Esophagus (tissue), 2 donors: ENCODE results near the gene PNRC2. TPM values are rescaled to one million over a fixed set of nuclear protein-coding genes. Genes with fewer than 3 reads are reported as not detected.

Experiments
- H3K27ac ChIP-seq, 2 donors: one replicate each; pipeline ENCODE4 v1.5.1; 2013; ENCODE audit warnings: low read depth in 2 of 2, mild to moderate bottlenecking in 2 of 2, inconsistent platforms in 1 of 2, low read length in 1 of 2, moderate library complexity in 1 of 2
- H3K27me3 ChIP-seq, 2 donors: one replicate each; pipeline ENCODE4 v1.6.1; 2013; ENCODE audit warnings: low read length in 2 of 2, control low read depth in 1 of 2, mild to moderate bottlenecking in 1 of 2; ENCODE audit not compliant: insufficient read depth in 2 of 2, control insufficient read depth in 1 of 2
- H3K36me3 ChIP-seq, 2 donors: one replicate each; pipeline ENCODE4 v1.6.1; 2013; ENCODE audit warnings: low read length in 1 of 2; ENCODE audit not compliant: control insufficient read depth in 2 of 2, insufficient read depth in 2 of 2
- H3K4me1 ChIP-seq, 2 donors: one replicate each; pipeline ENCODE4 v1.6.1; 2013; ENCODE audit warnings: low read length in 1 of 2; ENCODE audit not compliant: control insufficient read depth in 2 of 2, insufficient read depth in 2 of 2
- H3K4me3 ChIP-seq, 2 donors: one replicate each; pipeline ENCODE4 v1.5.1; 2013; ENCODE audit warnings: low read length in 2 of 2, mild to moderate bottlenecking in 2 of 2, low read depth in 1 of 2, moderate library complexity in 1 of 2
- H3K9me3 ChIP-seq, 2 donors: one replicate each; pipeline ENCODE4 v1.6.1; 2013; ENCODE audit warnings: mild to moderate bottlenecking in 2 of 2, low read depth in 1 of 2, low read length in 1 of 2, moderate library complexity in 1 of 2; ENCODE audit not compliant: control insufficient read depth in 2 of 2, insufficient read depth in 1 of 2
- WGBS, 2 donors: extraction: QIAGEN DNeasy Blood & Tissue Kit; methylation state at CpG; one replicate each; pipeline ENCODE4 v1.1.7; 2013; 5-methylcytosine and 5-hydroxymethylcytosine counted together
- polyA plus RNA-seq, 2 donors: library from polyadenylated mRNA; stranded (reverse); fragments of 200-250 nt; gene quantifications; one replicate each; pipeline ENCODE4 v1.2.3, GENCODE V29; 2013
- donor health status: healthy with polysubstance abuse.
- donor health status: Bipolar disorder and iron deficiency.

Gene PNRC2
- polyA plus RNA-seq, 2 donors: 54.2 to 69.1 TPM

GRCh38 chr1:23964790-23965740 is 5.4 kb downstream of the PNRC2 start:
- Histone ChIP-seq H3K36me3 (no peaks in the 10 kb centered on the region), H3K4me1 (no peaks in the 10 kb centered on the region), H3K27me3 (no peaks in the 10 kb centered on the region), H3K4me3 (no peak overlapping the region), H3K9me3 (no peaks in the 10 kb centered on the region), H3K27ac (no peak overlapping the region)
- 62 to 68% methylated on average over 5 of the region's 5 CpGs for WGBS, 2 donors

DNA sequence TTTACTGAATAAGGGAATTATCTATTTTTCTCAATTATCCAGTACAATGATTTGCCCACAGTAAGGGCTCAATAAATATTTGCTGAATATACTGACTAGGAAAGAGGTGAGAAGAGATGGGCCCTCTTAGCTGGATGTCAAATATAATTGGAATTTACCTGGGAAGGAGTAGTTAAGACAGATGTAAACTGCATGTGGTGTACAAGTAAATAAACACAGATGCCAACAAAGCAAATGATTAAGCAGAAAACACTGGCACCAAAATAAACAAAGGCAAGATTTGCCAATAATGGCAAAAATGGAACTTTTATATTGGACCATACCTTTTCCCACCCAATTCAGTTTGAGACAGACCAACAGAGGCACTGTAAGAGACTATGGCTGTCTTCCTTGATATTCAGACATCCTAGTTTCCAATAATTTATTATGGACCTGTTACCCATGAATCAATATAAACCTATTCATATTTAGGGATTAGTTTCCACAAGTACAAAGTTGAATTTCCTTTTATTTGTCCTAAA is 7.4 kb downstream of the PNRC2 start:
- Histone ChIP-seq H3K27me3 (no peaks in the 10 kb centered on the region), H3K36me3 (no peaks in the 10 kb centered on the region), H3K4me1 (no peaks in the 10 kb centered on the region), H3K4me3 (no peak overlapping the region), H3K9me3 (no peaks in the 10 kb centered on the region), H3K27ac (no peak overlapping the region)

DNA sequence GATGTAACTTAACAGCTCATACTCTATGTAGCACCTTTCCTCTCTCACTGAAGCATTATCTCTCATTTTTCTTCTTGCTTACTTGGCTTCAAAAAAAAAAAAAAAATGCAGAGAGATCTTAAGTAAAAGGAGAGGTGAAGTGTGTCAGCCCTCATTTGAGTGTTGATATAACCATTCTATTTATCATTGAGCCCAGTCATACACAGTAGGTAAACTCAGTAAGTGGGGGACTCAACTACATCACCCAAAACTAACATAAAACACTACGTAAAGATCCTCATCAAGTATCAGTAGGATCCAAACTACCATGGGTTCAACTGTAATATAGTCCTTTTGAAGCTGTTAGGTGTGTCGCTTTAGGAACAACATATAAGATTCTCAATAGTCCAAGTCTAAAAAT is 8.2 kb downstream of the PNRC2 start:
- Histone ChIP-seq H3K27me3 (no peaks in the 10 kb centered on the region), H3K9me3 (no peaks in the 10 kb centered on the region), H3K27ac (no peak overlapping the region), H3K4me1 (no peaks in the 10 kb centered on the region), H3K36me3 (no peaks in the 10 kb centered on the region), H3K4me3 (no peak overlapping the region)
- WGBS, 2 donors: 50 to 68% methylated on average over 2 of the region's 2 CpGs

- no peak overlapping the region for H3K4me3 ChIP-seq
- 49 to 50% methylated on average over 4 of the region's 4 CpGs for WGBS, 2 donors
These were observed 17.7 kb downstream of the PNRC2 start for GRCh38 chr1:23977187-23977853.

DNA sequence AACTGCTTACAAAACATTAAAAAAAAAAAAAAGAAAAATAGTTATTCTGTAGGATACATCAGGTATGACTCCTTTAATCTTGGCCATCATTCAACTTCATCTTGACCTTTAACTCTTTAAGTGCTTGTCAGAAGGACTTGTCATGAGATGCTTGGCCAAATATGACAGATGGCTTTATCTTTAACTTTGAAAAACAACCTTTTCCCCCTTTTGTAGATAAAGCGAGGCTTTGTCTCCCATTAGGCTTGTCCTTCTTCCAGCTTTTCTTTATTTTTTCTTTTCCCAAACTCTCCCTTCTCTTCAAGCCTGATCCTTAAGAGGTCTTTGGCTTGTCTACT is 18.2 kb downstream of the PNRC2 start:
- Histone ChIP-seq H3K27ac (no peak overlapping the region), H3K4me1 (peaks cover 2% of the 10 kb centered on the region in 2 donors), H3K36me3 (no peaks in the 10 kb centered on the region), H3K9me3 (no peaks in the 10 kb centered on the region), H3K4me3 (peak overlapping the region in 1 of 2 donors; percentile 22), H3K27me3 (no peaks in the 10 kb centered on the region)
- 60 to 67% methylated on average over 1 of the region's 1 CpG for WGBS, 2 donors

More at GRCh38 chr1:23977187-23977853, 17.7 kb downstream of the PNRC2 start:
- no peaks in the 10 kb centered on the region for H3K9me3 ChIP-seq
- no peak overlapping the region for H3K27ac ChIP-seq
- H3K27me3 ChIP-seq: no peaks in the 10 kb centered on the region
- H3K36me3 ChIP-seq: no peaks in the 10 kb centered on the region
- H3K4me1 ChIP-seq: peaks cover 2% of the 10 kb centered on the region in 2 donors

DNA sequence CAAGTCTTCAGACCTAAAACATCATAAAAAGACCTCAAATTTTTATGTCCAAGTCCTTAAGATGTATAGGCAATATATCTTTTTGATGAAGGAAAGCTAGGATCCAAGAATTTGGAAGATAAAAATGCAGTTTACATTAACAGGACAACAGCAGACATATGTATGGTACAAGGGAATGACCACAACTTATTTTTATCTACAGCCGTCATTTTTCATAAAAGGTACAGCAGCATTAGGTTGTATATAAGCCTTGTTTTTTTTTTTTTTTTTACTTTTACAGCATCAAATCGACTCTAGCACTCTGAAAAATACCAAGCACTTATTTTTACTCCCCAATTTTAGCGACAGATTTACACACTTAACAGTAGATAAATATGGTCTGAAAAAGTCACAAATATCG is 19.2 kb downstream of the PNRC2 start:
- Histone ChIP-seq H3K9me3 (no peaks in the 10 kb centered on the region), H3K4me3 (peak overlapping the region in 1 of 2 donors; percentile 93), H3K27ac (no peak overlapping the region), H3K4me1 (peaks cover 2% of the 10 kb centered on the region in 2 donors), H3K36me3 (no peaks in the 10 kb centered on the region), H3K27me3 (no peaks in the 10 kb centered on the region)
- 0 to 1% methylated on average over 4 of the region's 4 CpGs for WGBS, 2 donors

DNA sequence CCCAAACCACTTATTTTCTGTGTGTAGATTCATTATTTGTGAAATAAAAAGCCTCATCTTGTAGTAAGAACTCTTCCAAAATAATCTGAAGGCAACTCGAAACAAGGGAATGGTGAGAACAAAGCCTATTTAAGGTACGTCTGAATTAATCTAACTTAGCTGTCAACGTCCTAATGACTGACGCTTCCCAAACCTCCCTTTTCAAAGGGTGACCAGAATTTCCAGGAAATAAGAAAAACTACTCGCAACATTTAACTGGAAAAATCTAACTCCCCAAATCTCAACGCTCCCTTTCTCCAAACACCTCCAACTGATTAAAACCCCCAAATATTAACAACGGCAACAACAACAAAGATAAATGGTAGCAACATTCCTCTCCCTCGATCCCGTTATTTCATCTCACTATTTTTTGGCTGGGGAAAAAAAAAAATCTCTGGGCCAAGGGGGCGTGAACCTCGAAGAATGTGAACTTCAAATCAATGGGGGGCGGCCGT is 19.8 kb downstream of the PNRC2 start:
- 0 to 1% methylated on average over 13 of the region's 13 CpGs for WGBS, 2 donors
- H3K36me3 ChIP-seq: no peaks in the 10 kb centered on the region
- no peaks in the 10 kb centered on the region for H3K9me3 ChIP-seq
- H3K27me3 ChIP-seq: no peaks in the 10 kb centered on the region
- peak overlapping the region; percentile 93 to 99 for H3K4me3 ChIP-seq
- peaks cover 2% of the 10 kb centered on the region in 2 donors for H3K4me1 ChIP-seq
- peak overlapping the region; percentile 94 to 99 for H3K27ac ChIP-seq

DNA sequence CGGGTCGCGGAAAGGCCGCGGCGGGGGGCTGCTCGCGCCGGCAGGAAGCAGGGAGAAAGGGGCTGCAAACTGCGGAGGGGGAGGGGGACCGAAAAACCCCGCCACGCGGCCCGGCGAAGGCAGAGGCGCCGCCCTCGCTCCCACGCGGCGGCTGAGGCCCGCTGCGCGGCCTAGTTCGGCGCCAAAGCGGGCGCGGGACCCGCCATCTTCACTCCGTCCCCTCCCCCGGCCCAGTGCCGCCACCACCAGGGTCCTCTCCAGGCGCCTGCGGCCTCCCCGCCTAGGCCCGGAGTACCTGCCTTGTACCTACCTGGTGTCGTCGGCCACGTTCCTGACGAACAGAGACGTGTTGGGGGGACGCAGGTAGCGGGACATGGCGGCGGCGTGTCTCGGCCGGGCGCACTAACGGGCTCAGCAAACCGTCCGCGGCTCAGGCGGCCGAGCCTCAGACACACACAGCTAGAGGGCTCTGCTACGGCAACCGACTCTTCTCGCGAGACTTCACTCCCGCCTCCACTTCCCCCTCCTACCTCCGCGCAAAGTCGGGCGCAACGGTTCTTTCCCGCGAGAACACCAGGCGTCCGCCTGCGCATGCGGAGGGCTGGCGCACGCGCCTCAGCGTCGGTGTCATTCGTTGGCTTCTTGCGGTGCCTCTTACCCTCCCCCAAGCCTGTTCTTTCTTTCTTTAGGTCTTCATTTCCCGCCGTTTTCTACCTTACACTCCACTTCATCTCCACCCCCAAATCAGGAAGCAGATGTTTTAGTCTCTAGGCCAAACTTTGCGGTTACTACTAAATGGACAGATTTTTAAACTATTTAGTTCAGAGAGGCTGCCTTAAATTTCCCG is 20.5 kb downstream of the PNRC2 start, which contains the start of gene SRSF10:
Gene SRSF10, minus strand, starts transcription at position 447 of the 847 bp plus-strand sequence. Its CDS starts 72 bp downstream, at position 375.
- Histone ChIP-seq H3K27me3 (no peaks in the 10 kb centered on the region), H3K4me3 (peak within 1 kb of the TSS; percentile 93 to 99), H3K9me3 (no peaks in the 10 kb centered on the region), H3K36me3 (no peaks in the 10 kb centered on the region), H3K4me1 (peaks cover 2% of the 10 kb centered on the region in 2 donors), H3K27ac (peak within 1 kb of the TSS; percentile 94 to 99)
- WGBS, 2 donors: 0 to 1% methylated on average over 82 to 84 of the region's 84 CpGs

- no peaks in the 10 kb centered on the region for H3K27me3 ChIP-seq
- H3K4me1 ChIP-seq: peaks cover 2% of the 10 kb centered on the region in 2 donors
- WGBS, 2 donors: 36 to 50% methylated on average over 6 of the region's 6 CpGs
- peak overlapping the region; percentile 93 to 99 for H3K4me3 ChIP-seq
- no peaks in the 10 kb centered on the region for H3K36me3 ChIP-seq
- H3K9me3 ChIP-seq: no peaks in the 10 kb centered on the region
- H3K27ac ChIP-seq: peak overlapping the region; percentile 68 to 84
These were observed 21.1 kb downstream of the PNRC2 start for GRCh38 chr1:23980728-23981070.
